HepG2 (cell line): ENCODE measurements around the gene RSPH9. TPM values are rescaled to one million over a fixed set of nuclear protein-coding genes. Genes with fewer than 3 reads are reported as not detected.

ENCODE experiments used
- AKNA ChIP-seq: sonication (generic); formaldehyde crosslinking; IDR thresholded peaks from 2 replicates; pipeline ENCODE4 v1.4.0; 2020; ENCODE audit warnings: missing genetic modification reagents, borderline replicate concordance
- HDAC2 ChIP-seq: sonication (generic); formaldehyde crosslinking; IDR thresholded peaks from 2 replicates; pipeline ENCODE4 v1.4.0; 2020; ENCODE audit warnings: missing genetic modification reagents
- HMG20A ChIP-seq: IDR thresholded peaks from 2 replicates; pipeline ENCODE4 v1.6.1; 2016; ENCODE audit warnings: borderline replicate concordance
- MTA3 ChIP-seq: sonication (generic); formaldehyde crosslinking; IDR thresholded peaks from 2 replicates; pipeline ENCODE4 v1.4.0; 2020; ENCODE audit warnings: missing genetic modification reagents
- PATZ1 ChIP-seq: sonication (generic); formaldehyde crosslinking; IDR thresholded peaks from 2 replicates; pipeline ENCODE4 v1.4.0; 2020; ENCODE audit warnings: missing genetic modification reagents
- POLR2G ChIP-seq: fragments of 200-400 bp; formaldehyde crosslinking; IDR thresholded peaks from 2 replicates; pipeline ENCODE4 v1.6.1; 2018; ENCODE audit warnings: mild to moderate bottlenecking, low read depth, low read length, moderate library complexity
- RAD21 ChIP-seq: fragments of 450-650 bp; formaldehyde crosslinking; IDR thresholded peaks from 2 replicates; pipeline ENCODE4 v1.5.0; 2020; ENCODE audit warnings: mild to moderate bottlenecking
- WIZ ChIP-seq: sonication (generic); formaldehyde crosslinking; IDR thresholded peaks from 2 replicates; pipeline ENCODE4 v1.5.1; 2020; ENCODE audit warnings: mild to moderate bottlenecking, missing genetic modification reagents
- XBP1 ChIP-seq: sonication (generic); formaldehyde crosslinking; IDR thresholded peaks from 2 replicates; pipeline ENCODE4 v1.5.0; 2020; ENCODE audit warnings: missing genetic modification reagents
- ZBTB2 ChIP-seq: sonication (generic); formaldehyde crosslinking; IDR thresholded peaks from 2 replicates; pipeline ENCODE4 v1.8.0; 2022; ENCODE audit warnings: low read depth, missing genetic modification reagents
- ZEB1 ChIP-seq: IDR thresholded peaks from 2 replicates; pipeline ENCODE4 v1.6.1; 2012; ENCODE audit warnings: mild to moderate bottlenecking, low read depth, inconsistent platforms; ENCODE audit not compliant: insufficient replicate concordance
- ZKSCAN1 ChIP-seq: fragments of 150-350 bp; IDR thresholded peaks from 2 replicates; pipeline ENCODE4 v1.6.1; 2014; ENCODE audit warnings: low read length
- ZNF276 ChIP-seq: sonication (generic); formaldehyde crosslinking; IDR thresholded peaks from 2 replicates; pipeline ENCODE4 v1.4.0; 2020; ENCODE audit warnings: mild to moderate bottlenecking, low read depth, missing genetic modification reagents
- ZNF441 ChIP-seq: sonication (generic); formaldehyde crosslinking; IDR thresholded peaks from 2 replicates; pipeline ENCODE4 v1.7.0; 2021; ENCODE audit warnings: missing genetic modification reagents, borderline replicate concordance
- ZNF557 ChIP-seq: sonication (generic); formaldehyde crosslinking; IDR thresholded peaks from 2 replicates; pipeline ENCODE4 v1.4.0; 2020; ENCODE audit warnings: missing genetic modification reagents
- ZNF614 ChIP-seq: IDR thresholded peaks from 2 replicates; pipeline ENCODE4 v1.6.1; 2018; ENCODE audit warnings: missing biosample characterization, missing genetic modification reagents, inconsistent platforms, borderline replicate concordance
- ZNF839 ChIP-seq: sonication (generic); formaldehyde crosslinking; IDR thresholded peaks from 2 replicates; pipeline ENCODE4 v1.4.0; 2020; ENCODE audit warnings: missing genetic modification reagents, mild to moderate bottlenecking, borderline replicate concordance
- ZNF879 ChIP-seq: sonication (generic); formaldehyde crosslinking; IDR thresholded peaks from 2 replicates; pipeline ENCODE4 v1.8.1; 2023; ENCODE audit warnings: missing genetic modification reagents
- polyA plus RNA-seq, 8 experiments: library from polyadenylated mRNA; depleted of rRNA in 3 of 8; stranded (reverse) in 7 of 8; unstranded in 1 of 8; fragments of >200 nt; fragmentation: Illumina TruSeq in 4 of 8; extraction: Trizol in 4 of 8; gene quantifications; 2 replicates each; pipeline versions ENCODE4 v1.2.1 to v1.2.3, GENCODE V29; 2011 to 2016; ENCODE audit warnings: low read depth in 4 of 8, missing spikeins in 1 of 8, mixed read lengths in 1 of 8; ENCODE audit not compliant: insufficient read depth in 1 of 8
- total RNA-seq, 5 experiments: library from RNA; depleted of rRNA; stranded (reverse); fragments of >200 nt; fragmentation: Illumina TruSeq; extraction: Trizol; gene quantifications; 2 replicates each; pipeline ENCODE4 v1.2.3, GENCODE V29; 2016; ENCODE audit warnings: low read depth in 1 of 5

Gene RSPH9
- total and polyA plus RNA-seq, 2 of the 13 experiments (the other 11 are each of a cell fraction or from before 2014, with no cell fraction given): 0.04 TPM; not detected in 1

- TF ChIP-seq XBP1 (no peak), ZKSCAN1 (no peak), AKNA (no peak), ZEB1 (peak; percentile 91), HDAC2 (CRISPR knock-in tag) (0 out of 2 replicates have a peak, but pooled peaks have one; percentile 22), WIZ (CRISPR knock-in tag) (no peak), ZNF441 (CRISPR knock-in tag) (no peak), PATZ1 (CRISPR knock-in tag) (no peak), ZNF614 (CRISPR knock-in tag) (no peak), ZNF839 (no peak), POLR2G (no peak), ZNF879 (no peak), RAD21 (CRISPR knock-in tag) (no peak), MTA3 (CRISPR knock-in tag) (no peak), ZNF557 (CRISPR knock-in tag) (no peak), ZBTB2 (CRISPR knock-in tag) (no peak), HMG20A (no peak), ZNF276 (CRISPR knock-in tag) (0 out of 2 replicates have a peak, but pooled peaks have one; percentile 39)
Measured at GRCh38 chr6:43695215-43695966, 50.6 kb downstream of the RSPH9 start (continued).
